Mammary epithelial cell (primary cell): Measurements from ENCODE around the gene TFCP2.

Experiments
- CTCF ChIP-seq, 2 donors: IDR thresholded peaks in 1 of 2; conservative IDR thresholded peaks in 1 of 2; 2 replicates each; pipeline ENCODE4 v1.5.1; 2011 to 2012; ENCODE audit warnings: inconsistent platforms in 2 of 2, low read length in 2 of 2, mild to moderate bottlenecking in 2 of 2, control low read depth in 1 of 2, low read depth in 1 of 2; ENCODE audit not compliant: insufficient read depth in 1 of 2; ENCODE audit errors: extremely low read depth in 1 of 2
- EZH2 ChIP-seq: IDR thresholded peaks from 2 replicates; pipeline ENCODE4 v1.6.1; 2012; ENCODE audit warnings: low read length, inconsistent platforms, borderline replicate concordance

DNA sequence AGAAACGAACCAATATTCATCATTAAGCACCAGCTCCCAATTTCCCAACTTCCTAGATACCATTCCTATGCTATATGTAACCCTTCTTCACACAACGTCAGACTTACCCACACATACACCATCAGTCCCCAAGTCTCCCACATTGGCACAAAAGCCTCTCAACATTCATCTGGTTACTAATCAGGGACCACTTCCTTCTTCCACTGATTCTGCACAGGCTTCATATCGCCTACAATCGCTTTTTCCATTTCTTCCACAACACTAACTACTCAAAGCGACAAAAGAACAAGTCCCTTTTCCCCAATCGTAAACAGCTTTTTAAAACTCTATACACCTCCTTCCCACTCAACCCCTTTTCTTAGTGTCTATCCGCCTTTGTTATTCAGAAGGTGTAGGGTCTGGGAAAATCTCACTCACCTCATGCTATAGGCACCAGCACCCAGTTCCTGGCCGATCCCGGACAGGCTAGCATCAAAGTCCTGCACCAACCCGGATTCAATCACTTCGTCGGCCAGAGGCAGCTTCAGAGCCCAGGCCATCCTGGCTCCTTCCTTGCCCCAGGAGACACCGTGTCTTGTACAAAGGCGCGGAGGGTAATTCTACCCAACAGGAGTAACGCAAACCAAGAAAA, 936 bp downstream of the TFCP2 start:
- TF ChIP-seq EZH2 (no peak), CTCF (conservative IDR thresholded peaks at IDR 0.05 in 1 of 2, IDR thresholded peaks at IDR 0.05 in 1 of 2; ENCODE audit: extremely low read depth in 1 of 2, insufficient read depth in 1 of 2, low read depth in 1 of 2, low read length in 2 of 2) (no peak)
